ENCODE results near the gene REPIN1.

Gene REPIN1

GRCh38 chr7:150397346-150398107, 28.9 kb downstream of the REPIN1 start:
- no peak for DNase-seq

- DNase-seq, result no peak
Observed at GRCh38 chr7:150398108-150398964, 29.7 kb downstream of the REPIN1 start.

- DNase-seq, result no peak
Observed at GRCh38 chr7:150398965-150399320, 30.3 kb downstream of the REPIN1 start.

DNA sequence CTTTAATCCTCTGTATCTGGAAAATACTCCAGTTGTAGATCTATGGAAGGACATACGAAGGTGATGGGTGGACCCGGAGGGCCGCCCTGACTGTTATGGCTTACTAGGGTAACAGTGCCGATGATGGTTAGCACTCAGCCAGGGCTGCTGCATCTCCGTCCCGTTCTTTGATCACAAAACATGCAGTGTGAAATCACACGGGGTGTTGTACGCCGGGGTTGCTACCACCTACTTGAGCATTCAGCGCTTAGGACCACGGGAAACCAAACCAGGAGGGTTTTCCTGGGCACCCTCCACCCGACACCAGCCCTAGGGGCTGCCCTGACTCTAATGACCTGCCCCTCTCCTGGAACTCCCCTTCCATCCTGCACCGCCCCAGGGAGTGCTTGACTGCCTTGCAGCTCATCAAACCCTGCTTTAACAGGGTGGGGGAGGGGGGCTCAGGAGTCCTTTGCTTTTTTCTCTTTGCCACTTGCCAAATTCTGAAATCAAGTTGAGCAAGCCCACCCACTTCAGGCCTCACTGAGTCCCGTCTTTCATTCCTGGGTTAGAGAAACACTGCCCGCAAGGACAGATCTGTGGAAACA, 30.9 kb downstream of the REPIN1 start:
- DNase-seq, result no peak

- no peak for DNase-seq
Observed at GRCh38 chr7:150400008-150400787, 31.6 kb downstream of the REPIN1 start.

DNA sequence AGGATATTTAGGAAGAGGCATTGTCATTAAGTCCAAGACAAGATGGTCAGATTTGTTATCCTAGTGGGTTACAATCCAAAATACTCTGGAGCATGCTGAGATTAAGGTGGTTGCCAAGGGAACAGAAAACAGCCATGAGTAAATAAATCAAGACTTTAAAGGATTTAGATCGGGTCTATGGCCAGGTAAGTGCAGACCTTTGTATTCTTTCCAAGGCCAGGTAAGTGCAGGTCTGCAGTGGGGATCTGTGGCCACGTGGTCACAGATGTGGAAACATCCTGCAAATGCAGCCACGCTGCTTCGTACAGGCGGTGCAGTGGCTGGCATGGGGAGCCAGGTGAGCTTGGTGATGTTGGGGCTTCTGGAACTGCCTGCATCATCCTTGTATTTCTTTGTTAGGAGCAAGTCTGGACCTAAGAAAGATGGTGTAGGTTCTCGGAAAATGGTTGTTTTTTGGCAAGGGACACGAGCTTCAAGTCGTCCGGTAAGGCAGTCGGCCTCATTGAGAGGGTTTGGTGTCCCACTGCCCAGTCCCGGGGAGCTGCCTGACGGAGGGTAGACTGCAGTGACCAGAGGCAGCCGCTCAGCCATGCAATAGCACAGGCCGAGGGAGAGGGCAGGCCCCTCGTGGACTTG, 32.3 kb downstream of the REPIN1 start:
- no peak for DNase-seq

DNA sequence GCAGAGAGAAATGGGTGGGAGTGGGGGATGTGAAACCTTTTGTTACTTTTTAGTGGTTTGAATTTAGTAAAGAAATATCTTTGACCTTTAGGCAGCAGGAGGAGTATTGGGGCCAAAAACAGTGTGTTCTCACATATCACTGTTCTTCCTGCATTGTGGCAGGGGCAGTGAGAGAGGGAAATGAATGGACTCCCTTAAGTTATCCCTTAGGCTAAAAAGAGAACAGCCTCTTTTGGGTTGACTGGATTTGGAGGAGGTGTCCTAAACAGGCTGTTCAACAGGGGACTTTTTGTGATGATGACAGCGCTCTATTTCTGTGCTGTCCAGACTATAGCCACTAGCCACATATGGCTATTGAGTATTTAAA, 32.8 kb downstream of the REPIN1 start:
- DNase-seq, result no peak

DNA sequence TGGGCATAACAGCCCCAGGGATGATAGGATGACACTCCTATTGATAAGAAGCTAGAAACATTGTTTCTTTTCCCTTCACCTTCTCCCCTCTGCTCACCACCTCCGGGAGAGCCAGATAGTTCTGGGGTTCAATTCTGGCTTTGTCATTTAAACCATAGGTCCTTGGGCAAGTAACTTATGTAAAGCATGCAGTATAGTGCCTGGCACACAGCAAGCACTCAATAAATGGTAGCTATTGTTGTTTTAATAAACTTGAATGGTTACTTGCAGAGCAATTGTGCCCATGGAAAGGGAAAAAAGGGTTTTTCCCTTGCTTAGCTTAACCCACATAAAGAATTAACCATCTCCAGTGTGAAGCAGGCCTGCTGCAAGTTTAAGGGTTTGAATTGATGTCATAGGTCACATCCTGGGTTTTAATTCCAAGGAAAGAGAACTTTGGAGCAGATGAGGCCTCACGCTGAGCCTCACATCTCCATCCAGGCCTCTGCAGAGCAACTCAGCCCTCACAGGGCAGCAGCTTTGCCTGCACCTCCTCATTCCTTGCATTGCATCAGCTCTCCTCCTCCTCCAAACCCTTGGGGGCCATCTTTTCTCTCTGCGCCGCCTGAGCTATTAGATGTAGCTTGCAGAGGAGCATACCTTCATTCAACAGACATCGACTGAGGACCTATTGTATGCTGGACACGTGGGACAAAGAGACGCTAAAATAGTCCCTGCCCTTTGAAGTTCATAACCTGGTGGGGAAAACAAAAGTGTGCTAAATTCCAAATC, 33.4 kb downstream of the REPIN1 start:
- DNase-seq, result no peak

GRCh38 chr7:150402671-150403321, 34.2 kb downstream of the REPIN1 start:
- DNase-seq, result no peak

DNA sequence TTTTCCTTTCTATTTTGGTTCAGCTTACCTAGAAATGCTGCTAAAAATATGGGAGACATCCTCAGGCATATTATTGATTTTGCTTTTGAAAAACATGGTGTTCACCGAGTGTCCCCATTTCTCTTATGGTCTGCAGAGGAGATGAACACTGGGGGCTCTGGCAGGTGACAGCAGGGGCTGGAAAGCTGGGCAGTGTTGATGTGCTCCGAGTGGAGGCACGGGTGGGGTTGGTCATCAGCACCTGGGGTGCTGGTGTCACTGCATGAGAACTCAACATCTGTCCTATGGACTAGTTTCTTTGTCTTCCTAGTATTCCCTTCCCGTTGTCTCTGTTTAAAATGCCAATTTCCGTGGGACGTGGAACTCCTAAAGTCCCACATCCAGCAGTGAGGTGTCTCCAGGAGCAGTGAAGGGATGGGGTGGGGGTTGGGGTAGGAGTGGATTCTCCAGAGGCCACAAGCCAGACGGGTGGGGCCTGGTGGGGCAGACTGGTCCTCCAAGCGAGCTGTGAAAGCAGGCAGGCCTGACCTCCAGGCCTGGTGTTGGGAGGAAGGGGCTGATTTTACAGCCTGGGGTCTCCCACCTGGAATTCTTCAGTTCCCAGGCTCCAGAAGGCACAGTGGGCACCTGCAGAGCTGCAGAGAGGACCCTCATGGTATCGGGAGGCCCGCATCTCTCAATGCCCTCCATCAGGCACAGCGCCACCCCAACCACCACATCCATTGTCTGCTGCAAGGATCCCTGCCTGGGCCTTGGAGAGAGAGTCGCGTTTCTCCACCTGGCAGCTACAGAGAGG, 35.0 kb downstream of the REPIN1 start:
- no peak for DNase-seq

DNA sequence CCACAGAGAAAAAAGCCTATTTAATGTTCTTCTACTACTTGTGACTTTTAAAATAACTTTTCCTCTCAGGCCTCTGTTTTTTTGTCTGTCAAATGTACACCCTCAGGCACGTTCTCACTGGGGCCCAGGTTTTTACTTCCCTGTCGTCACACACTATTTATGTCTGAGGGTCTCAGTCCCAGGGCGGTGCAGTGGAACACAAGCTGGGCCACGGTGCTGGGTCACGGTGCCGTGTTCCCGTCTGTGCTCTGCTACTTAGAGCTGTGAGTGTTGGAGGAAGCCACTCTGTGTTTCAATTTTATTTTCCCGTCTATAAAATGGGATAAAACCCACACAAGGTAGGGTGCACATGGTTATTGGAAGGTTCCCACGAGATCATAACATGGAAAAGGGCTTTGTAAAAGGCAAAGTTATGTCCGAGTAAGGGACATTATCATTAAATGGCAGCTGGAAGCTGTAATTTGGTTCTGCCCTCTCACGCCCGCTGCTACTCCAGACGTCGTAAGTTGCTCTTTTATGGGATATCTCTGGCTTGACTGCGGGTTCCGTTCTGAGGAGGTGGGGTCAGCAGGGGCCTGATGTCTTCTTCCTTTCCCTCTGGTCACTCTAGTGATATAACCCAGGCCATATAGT, 35.7 kb downstream of the REPIN1 start:
- DNase-seq, result no peak

- DNase-seq, result peak; percentile 63
Observed at GRCh38 chr7:150404805-150405583, 36.4 kb downstream of the REPIN1 start.

GRCh38 chr7:150405584-150406311, 37.1 kb downstream of the REPIN1 start:
- DNase-seq, result peak; percentile 52

GRCh38 chr7:150406312-150406566, 37.6 kb downstream of the REPIN1 start:
- no peak for DNase-seq

- no peak for DNase-seq
Observed at GRCh38 chr7:150406567-150407421, 38.2 kb downstream of the REPIN1 start.

- no peak for DNase-seq
Observed at GRCh38 chr7:150407588-150408392, 39.2 kb downstream of the REPIN1 start.
